ENCODE data around the gene CST4.
A peak's percentile ranks its signal among the peaks of the same experiment; 100 is the strongest.
"Not testable (repeated sequence)": the region's sequence is repeated elsewhere in the genome, so short reads cannot be mapped to it uniquely, and the experiment has no call there.

CST4 gene

GRCh38 chr20:23659989-23660837 lies 28.6 kb downstream of the CST4 start:
- no peaks in the 10 kb centered on the region for H3K9me3 ChIP-seq (ENCODE audit: severe bottlenecking)
- no peaks in the 10 kb centered on the region for H3K36me3 ChIP-seq
- H3K27ac ChIP-seq = no peak overlapping the region
- no peak for TF ChIP-seq CTCF (IDR thresholded peaks at IDR 0.05; ENCODE audit: low read depth, low read length)
- H3K4me3 ChIP-seq (ENCODE audit: low read depth, low read length) = no peak overlapping the region
- no peak for DNase-seq
- no peaks in the 10 kb centered on the region for H3K27me3 ChIP-seq (ENCODE audit: insufficient read depth, low read depth, severe bottlenecking)

GRCh38 chr20:23659610-23659988 lies 29.2 kb downstream of the CST4 start:
- peak overlapping the region; percentile 32; the same call in 1 of the 2 replicates for H3K27ac ChIP-seq
- not testable (repeated sequence) for H3K4me3 ChIP-seq (ENCODE audit: low read depth, low read length); H3K36me3 ChIP-seq; H3K9me3 ChIP-seq (ENCODE audit: severe bottlenecking); DNase-seq; H3K27me3 ChIP-seq (ENCODE audit: insufficient read depth, low read depth, severe bottlenecking)

- Histone ChIP-seq H3K36me3 (no peaks in the 10 kb centered on the region), H3K4me3 (ENCODE audit: low read depth, low read length) (no peak overlapping the region), H3K27ac (peak overlapping the region; percentile 32), H3K9me3 (ENCODE audit: severe bottlenecking) (no peaks in the 10 kb centered on the region), H3K27me3 (ENCODE audit: insufficient read depth, low read depth, severe bottlenecking) (no peaks in the 10 kb centered on the region)
- DNase-seq = no peak
- no peak for TF ChIP-seq CTCF (IDR thresholded peaks at IDR 0.05; ENCODE audit: low read depth, low read length)
These were observed 29.7 kb downstream of the CST4 start for GRCh38 chr20:23658989-23659609.

- TF ChIP-seq CTCF (IDR thresholded peaks at IDR 0.05; ENCODE audit: low read depth, low read length) = no peak
These were observed 30.5 kb downstream of the CST4 start for GRCh38 chr20:23658336-23658735.

GRCh38 chr20:23657202-23657601 lies 31.6 kb downstream of the CST4 start:
- TF ChIP-seq CTCF (IDR thresholded peaks at IDR 0.05; ENCODE audit: low read depth, low read length) = no peak
- DNase-seq = no peak
- H3K4me3 ChIP-seq (ENCODE audit: low read depth, low read length) = no peak overlapping the region
- H3K27ac ChIP-seq = no peak overlapping the region
- no peaks in the 10 kb centered on the region for H3K9me3 ChIP-seq (ENCODE audit: severe bottlenecking)
- H3K27me3 ChIP-seq (ENCODE audit: insufficient read depth, low read depth, severe bottlenecking) = no peaks in the 10 kb centered on the region
- H3K36me3 ChIP-seq = no peaks in the 10 kb centered on the region

More at GRCh38 chr20:23658336-23658735, 30.5 kb downstream of the CST4 start:
- no peaks in the 10 kb centered on the region for H3K27me3 ChIP-seq (ENCODE audit: insufficient read depth, low read depth, severe bottlenecking)
- H3K4me3 ChIP-seq (ENCODE audit: low read depth, low read length) = no peak overlapping the region
- H3K9me3 ChIP-seq (ENCODE audit: severe bottlenecking) = no peaks in the 10 kb centered on the region
- DNase-seq = no peak
- H3K36me3 ChIP-seq = no peaks in the 10 kb centered on the region
- no peak overlapping the region for H3K27ac ChIP-seq

GRCh38 chr20:23656372-23656771 lies 32.5 kb downstream of the CST4 start:
- no peak for TF ChIP-seq CTCF (IDR thresholded peaks at IDR 0.05; ENCODE audit: low read depth, low read length)
- no peaks in the 10 kb centered on the region for H3K27me3 ChIP-seq (ENCODE audit: insufficient read depth, low read depth, severe bottlenecking)
- H3K4me3 ChIP-seq (ENCODE audit: low read depth, low read length) = no peak overlapping the region
- H3K9me3 ChIP-seq (ENCODE audit: severe bottlenecking) = no peaks in the 10 kb centered on the region
- no peaks in the 10 kb centered on the region for H3K36me3 ChIP-seq
- no peak for DNase-seq
- H3K27ac ChIP-seq = no peak overlapping the region
